Right atrium auricular region (tissue), 2 donors: ENCODE measurements around the gene ADGRA1. TPM values are rescaled to one million over a fixed set of nuclear protein-coding genes. Genes with fewer than 3 reads are reported as not detected.

Experiments used
- DNase-seq: peaks from one replicate; pipeline ENCODE4 v3.0.0-alpha.2; 2019; ENCODE audit warnings: low spot score
- H3K27ac ChIP-seq, 2 donors: fragments of 200-600 bp; sonication (generic); 1 replicate in 1 of 2; 2 replicates in 1 of 2; pipeline ENCODE4 v1.5.1; 2016 to 2019
- H3K27me3 ChIP-seq, 2 donors: fragments of 200-600 bp; sonication (generic); one replicate each; pipeline versions ENCODE4 v1.5.1 to v1.6.0; 2017 to 2019
- H3K36me3 ChIP-seq: fragments of 200-600 bp; sonication (generic); one replicate; pipeline ENCODE4 v1.5.1; 2016
- H3K4me1 ChIP-seq, 2 donors: fragments of 200-600 bp; sonication (generic); one replicate each; pipeline versions ENCODE4 v1.5.1 to v1.6.0; 2017 to 2019
- H3K4me3 ChIP-seq, 2 donors: fragments of 200-600 bp; sonication (generic); 1 replicate in 1 of 2; 2 replicates in 1 of 2; pipeline ENCODE4 v1.5.1; 2017 to 2019; ENCODE audit warnings: mild to moderate bottlenecking in 1 of 2, moderate library complexity in 1 of 2
- H3K9me3 ChIP-seq, 2 donors: fragments of 200-600 bp; sonication (generic); one replicate each; pipeline ENCODE4 v1.5.1; 2019
- CTCF ChIP-seq, 2 donors: fragments of 200-600 bp; sonication (generic); IDR thresholded peaks; one replicate each; pipeline ENCODE4 v1.5.1; 2019; ENCODE audit warnings: antibody characterized with exemption in 2 of 2
- total RNA-seq, 2 donors: library from RNA; depleted of rRNA; stranded (reverse); fragments of >200 nt; gene quantifications; one replicate each; pipeline ENCODE4 v1.1.0, GENCODE V29; 2016

Gene ADGRA1
- total RNA-seq, 2 donors from 2014 or later, result 0.11 to 0.51 TPM

- DNase-seq, result no peak
- Histone ChIP-seq H3K27me3 (no peaks in the 10 kb centered on the region), H3K9me3 (no peaks in the 10 kb centered on the region), H3K27ac (no peak overlapping the region), H3K4me3 (no peak overlapping the region), H3K36me3 (no peaks in the 10 kb centered on the region), H3K4me1 (no peaks in the 10 kb centered on the region)
- TF ChIP-seq CTCF (IDR thresholded peaks at IDR 0.05), result no peak
These were observed 16.0 kb upstream of the ADGRA1 start for GRCh38 chr10:133071733-133072132.

- no peak for TF ChIP-seq CTCF (IDR thresholded peaks at IDR 0.05)
- DNase-seq, result no peak
- H3K27ac ChIP-seq, result no peak overlapping the region
- H3K36me3 ChIP-seq, result no peaks in the 10 kb centered on the region
- H3K4me3 ChIP-seq, result no peak overlapping the region
- no peaks in the 10 kb centered on the region for H3K4me1 ChIP-seq
- no peaks in the 10 kb centered on the region for H3K9me3 ChIP-seq
- no peaks in the 10 kb centered on the region for H3K27me3 ChIP-seq
These were observed 15.5 kb upstream of the ADGRA1 start for GRCh38 chr10:133072196-133072595.

- no peaks in the 10 kb centered on the region for H3K9me3 ChIP-seq
- no peak overlapping the region for H3K4me3 ChIP-seq
- H3K27me3 ChIP-seq, result no peaks in the 10 kb centered on the region
- no peak for DNase-seq
- no peak overlapping the region for H3K27ac ChIP-seq
- H3K4me1 ChIP-seq, result no peaks in the 10 kb centered on the region
- TF ChIP-seq CTCF (IDR thresholded peaks at IDR 0.05), result no peak
- H3K36me3 ChIP-seq, result no peaks in the 10 kb centered on the region
These were observed 14.9 kb upstream of the ADGRA1 start for GRCh38 chr10:133072720-133073390.

- Histone ChIP-seq H3K27me3 (no peaks in the 10 kb centered on the region), H3K27ac (no peak overlapping the region), H3K4me3 (no peak overlapping the region), H3K4me1 (no peaks in the 10 kb centered on the region), H3K9me3 (no peaks in the 10 kb centered on the region), H3K36me3 (no peaks in the 10 kb centered on the region)
- TF ChIP-seq CTCF (IDR thresholded peaks at IDR 0.05), result no peak
- DNase-seq, result no peak
These were observed 12.2 kb upstream of the ADGRA1 start for GRCh38 chr10:133075346-133076137.

GRCh38 chr10:133076274-133077038 lies 11.3 kb upstream of the ADGRA1 start:
- no peaks in the 10 kb centered on the region for H3K36me3 ChIP-seq
- TF ChIP-seq CTCF (IDR thresholded peaks at IDR 0.05), result no peak
- no peaks in the 10 kb centered on the region for H3K4me1 ChIP-seq
- no peaks in the 10 kb centered on the region for H3K27me3 ChIP-seq
- H3K9me3 ChIP-seq, result no peaks in the 10 kb centered on the region
- H3K27ac ChIP-seq, result no peak overlapping the region
- no peak for DNase-seq
- H3K4me3 ChIP-seq, result no peak overlapping the region
